MCF 10A (cell line): Measurements from ENCODE around the gene SMAP1. TPM values are rescaled to one million over a fixed set of nuclear protein-coding genes. Genes with fewer than 3 reads are reported as not detected.

ENCODE experiments used
- BruUV-seq: library from RNA; stranded (reverse); fragments of 400-500 nt; replicated peaks from 2 replicates; lab custom pipeline; 2021; lab: Mats Ljungman, UMichigan
- CTCF ChIA-PET: fragments of 300-600 bp; sonication (Branson Sonifier 250); formaldehyde crosslinking; extraction: SDS; loops from one replicate; lab custom pipeline; 2021; ENCODE audit warnings: antibody characterized with exemption, inconsistent platforms; lab: Yijun Ruan, JAX
- POLR2A ChIA-PET: fragments of 300-600, 350-650 bp; sonication (Branson Sonifier 250); formaldehyde crosslinking; extraction: SDS; loops from one replicate; lab custom pipeline; 2020; ENCODE audit warnings: antibody characterized with exemption, inconsistent platforms; lab: Yijun Ruan, JAX
- DNase-seq: peaks from one replicate; pipeline ENCODE4 v3.0.0-alpha.2; 2018; ENCODE audit not compliant: unreplicated experiment
- H3K27ac Mint-ChIP-seq: one replicate; pipeline ENCODE4 v1.8.0; 2022; ENCODE audit warnings: mild to moderate bottlenecking, low read depth, mixed read lengths; ENCODE audit not compliant: unreplicated experiment
- H3K27me3 Mint-ChIP-seq: one replicate; pipeline ENCODE4 v1.8.0; 2022; ENCODE audit warnings: mixed read lengths; ENCODE audit not compliant: insufficient read depth, unreplicated experiment
- H3K36me3 Mint-ChIP-seq: one replicate; pipeline ENCODE4 v1.8.0; 2022; ENCODE audit warnings: mild to moderate bottlenecking, moderate library complexity, mixed read lengths; ENCODE audit not compliant: insufficient read depth, unreplicated experiment
- H3K4me1 Mint-ChIP-seq: one replicate; pipeline ENCODE4 v1.8.0; 2022; ENCODE audit warnings: mixed read lengths; ENCODE audit not compliant: insufficient read depth, unreplicated experiment
- H3K4me3 Mint-ChIP-seq: one replicate; pipeline ENCODE4 v1.8.0; 2022; ENCODE audit warnings: mild to moderate bottlenecking, moderate library complexity, mixed read lengths; ENCODE audit not compliant: unreplicated experiment
- H3K9me3 Mint-ChIP-seq: one replicate; pipeline ENCODE4 v1.8.0; 2022; ENCODE audit warnings: mixed read lengths; ENCODE audit not compliant: unreplicated experiment
- intact Hi-C: fragments of 100-400 bp; cut with micrococcal nuclease; formaldehyde crosslinking; loops from 2 replicates; pipeline ENCODE4 v1.14.1; 2022
- total RNA-seq: library from RNA; stranded (reverse); gene quantifications from 2 replicates; pipeline ENCODE4 v1.2.3, GENCODE V29; 2022
- TF ChIP-seq, protein P1 (sequence below): fragments of 200-600 bp; IDR thresholded peaks from one replicate; pipeline ENCODE4 v1.8.0; 2022; ENCODE audit warnings: antibody characterized with exemption, mild to moderate bottlenecking; ENCODE audit not compliant: unreplicated experiment

SMAP1 gene
- total RNA-seq, 1 experiment from 2014 or later = 26.5 TPM

DNA sequence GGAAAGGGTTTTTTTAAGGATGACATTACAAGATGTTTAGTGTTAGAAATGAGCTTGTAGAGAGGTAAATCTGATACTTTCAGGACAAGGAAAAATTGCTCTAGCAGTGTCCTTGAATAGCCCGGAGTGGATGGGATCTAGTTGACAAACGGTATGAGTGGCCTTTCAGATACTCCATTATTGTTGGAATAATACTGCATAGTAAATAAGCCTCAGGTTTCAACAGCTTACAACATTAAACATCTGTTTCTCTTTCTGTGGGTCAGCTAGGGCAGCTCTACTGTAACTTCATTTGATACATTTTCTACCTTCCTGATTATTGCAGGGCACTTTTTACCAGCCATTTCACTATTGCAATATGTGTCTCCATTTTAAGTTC lies 171.2 kb downstream of the SMAP1 start:
- Mint-ChIP-seq H3K27me3 (no peaks in the 10 kb centered on the region), H3K27ac (no peak overlapping the region)

DNA sequence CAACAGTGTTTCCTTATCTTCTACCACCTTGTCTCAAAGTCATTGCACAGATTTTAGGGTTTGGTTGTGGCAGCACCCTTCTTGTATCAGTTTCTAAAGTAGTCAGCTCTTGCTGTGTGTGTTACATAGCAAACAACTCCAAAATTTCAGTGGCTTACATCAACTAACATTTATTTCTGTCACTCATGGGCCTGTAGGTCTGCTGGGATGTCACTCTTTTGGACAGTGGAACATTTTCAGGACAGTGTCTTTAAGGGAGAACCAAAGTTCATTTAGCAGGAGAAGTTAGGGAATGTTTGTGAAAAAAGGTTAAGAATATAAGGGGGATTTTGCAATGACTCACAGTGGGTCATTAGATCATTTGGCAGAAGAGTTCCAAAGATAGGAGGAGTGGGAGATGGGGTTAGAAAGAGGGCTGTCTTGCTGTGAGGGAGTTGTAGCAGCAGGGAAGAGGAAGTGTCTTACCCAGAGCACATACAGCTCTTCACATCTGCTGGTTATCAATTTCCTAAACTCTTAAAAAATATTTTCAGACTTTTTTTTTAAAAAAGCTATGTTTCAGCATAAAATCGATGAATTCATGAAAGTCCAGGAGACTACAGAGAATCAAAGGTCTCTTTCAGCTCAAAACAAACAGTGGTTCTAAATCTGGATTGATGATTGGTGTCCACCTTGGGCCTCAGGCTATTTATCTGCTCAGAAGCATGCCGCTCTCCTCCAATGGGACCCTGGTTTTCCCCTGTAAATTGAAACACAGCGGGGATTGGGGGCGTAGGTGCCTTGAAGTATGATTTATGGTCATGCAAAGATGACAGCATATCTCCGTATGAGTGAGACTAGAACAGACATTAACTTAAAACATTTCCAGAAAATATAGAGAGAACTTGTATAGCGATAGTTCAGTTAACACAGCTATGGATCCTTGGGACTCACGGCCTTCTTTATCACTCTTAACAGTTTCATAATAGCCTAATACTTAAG lies 171.9 kb downstream of the SMAP1 start:
- H3K4me3 Mint-ChIP-seq = no peak overlapping the region
- POLR2A ChIA-PET = interaction anchor here (0.6 kb wide), 1 partner anchor 143 kb away, joined by 4 read pairs; no protein-coding TSS in a partner anchor
- no peaks in the 10 kb centered on the region for H3K9me3 Mint-ChIP-seq
- BruUV-seq = no TSS peak
- H3K36me3 Mint-ChIP-seq = peaks cover 6% of the 10 kb centered on the region
- TF ChIP-seq, protein P1, sequence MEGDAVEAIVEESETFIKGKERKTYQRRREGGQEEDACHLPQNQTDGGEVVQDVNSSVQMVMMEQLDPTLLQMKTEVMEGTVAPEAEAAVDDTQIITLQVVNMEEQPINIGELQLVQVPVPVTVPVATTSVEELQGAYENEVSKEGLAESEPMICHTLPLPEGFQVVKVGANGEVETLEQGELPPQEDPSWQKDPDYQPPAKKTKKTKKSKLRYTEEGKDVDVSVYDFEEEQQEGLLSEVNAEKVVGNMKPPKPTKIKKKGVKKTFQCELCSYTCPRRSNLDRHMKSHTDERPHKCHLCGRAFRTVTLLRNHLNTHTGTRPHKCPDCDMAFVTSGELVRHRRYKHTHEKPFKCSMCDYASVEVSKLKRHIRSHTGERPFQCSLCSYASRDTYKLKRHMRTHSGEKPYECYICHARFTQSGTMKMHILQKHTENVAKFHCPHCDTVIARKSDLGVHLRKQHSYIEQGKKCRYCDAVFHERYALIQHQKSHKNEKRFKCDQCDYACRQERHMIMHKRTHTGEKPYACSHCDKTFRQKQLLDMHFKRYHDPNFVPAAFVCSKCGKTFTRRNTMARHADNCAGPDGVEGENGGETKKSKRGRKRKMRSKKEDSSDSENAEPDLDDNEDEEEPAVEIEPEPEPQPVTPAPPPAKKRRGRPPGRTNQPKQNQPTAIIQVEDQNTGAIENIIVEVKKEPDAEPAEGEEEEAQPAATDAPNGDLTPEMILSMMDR = no peak
- H3K27me3 Mint-ChIP-seq = no peaks in the 10 kb centered on the region
- no peak for DNase-seq
- intact Hi-C loops = no loop called here
- H3K4me1 Mint-ChIP-seq = peaks cover 3% of the 10 kb centered on the region
- H3K27ac Mint-ChIP-seq = no peak overlapping the region
- CTCF ChIA-PET = interaction anchor here (0.6 to 1.4 kb wide), 4 partner anchors 44 to 70 kb away, joined by 3 to 8 read pairs (median 4); no protein-coding TSS in a partner anchor

More for the DNA sequence above, 171.2 kb downstream of the SMAP1 start:
- H3K4me3 Mint-ChIP-seq = no peak overlapping the region
- POLR2A ChIA-PET = no interaction called here
- H3K36me3 Mint-ChIP-seq = peaks cover 6% of the 10 kb centered on the region
- H3K4me1 Mint-ChIP-seq = peaks cover 5% of the 10 kb centered on the region
- no peaks in the 10 kb centered on the region for H3K9me3 Mint-ChIP-seq
- TF ChIP-seq, protein P1 = no peak
- CTCF ChIA-PET = interaction anchor here (0.6 to 1.4 kb wide), 2 partner anchors 45 to 71 kb away, joined by 3 to 8 read pairs; no protein-coding TSS in a partner anchor
- BruUV-seq = no TSS peak
- DNase-seq = no peak
- intact Hi-C loops = no loop called here

DNA sequence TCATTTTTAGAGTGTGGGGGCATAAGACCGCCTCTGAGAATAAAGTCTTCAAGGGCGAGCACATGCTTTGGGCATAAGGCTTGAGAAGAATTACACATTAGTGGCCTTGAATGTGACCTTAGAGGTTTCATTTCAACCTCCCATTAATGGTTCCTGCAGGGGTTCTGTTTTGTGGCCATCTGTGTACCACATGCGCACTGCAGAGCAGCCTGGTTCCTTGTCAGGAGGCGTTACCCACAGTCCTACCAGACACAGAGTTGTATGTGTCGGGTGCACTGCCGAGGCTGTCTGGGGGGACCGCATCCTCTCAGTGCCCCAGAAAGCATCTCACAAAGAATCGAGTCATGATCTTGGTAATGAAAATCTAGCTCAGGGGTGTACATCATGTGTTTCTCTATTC lies 173.4 kb downstream of the SMAP1 start:
- TF ChIP-seq, protein P1 = no peak
- CTCF ChIA-PET = interaction anchor here (0.7 to 2.3 kb wide), 4 partner anchors 43 to 530 kb away, joined by 3 to 6 read pairs (median 4); no protein-coding TSS in a partner anchor
- intact Hi-C loops = no loop called here
- no TSS peak for BruUV-seq
- POLR2A ChIA-PET = no interaction called here
- Mint-ChIP-seq H3K9me3 (no peaks in the 10 kb centered on the region), H3K36me3 (peaks cover 6% of the 10 kb centered on the region), H3K27ac (no peak overlapping the region), H3K4me3 (no peak overlapping the region), H3K4me1 (peaks cover 6% of the 10 kb centered on the region), H3K27me3 (no peaks in the 10 kb centered on the region)
- no peak for DNase-seq

- H3K36me3 Mint-ChIP-seq = no peaks in the 10 kb centered on the region
- peak overlapping the region; percentile 34 for H3K27ac Mint-ChIP-seq
- no peaks in the 10 kb centered on the region for H3K27me3 Mint-ChIP-seq
- ChIA-PET POLR2A (no interaction called here), CTCF (interaction anchor here (2.3 kb wide), 1 partner anchor 42 kb away, joined by 6 read pairs; no protein-coding TSS in a partner anchor)
- BruUV-seq = no TSS peak
- no peak for DNase-seq
- no peaks in the 10 kb centered on the region for H3K9me3 Mint-ChIP-seq
- H3K4me3 Mint-ChIP-seq = no peak overlapping the region
- TF ChIP-seq, protein P1 = no peak
- intact Hi-C loops = no loop called here
- peaks cover 10% of the 10 kb centered on the region for H3K4me1 Mint-ChIP-seq
Observed at GRCh38 chr6:70842541-70842940, 174.9 kb downstream of the SMAP1 start.
